ENCODE results near the gene L3MBTL2. TPM values are rescaled to one million over a fixed set of nuclear protein-coding genes. Genes with fewer than 3 reads are reported as not detected.

The L3MBTL2 gene
- total and polyA plus RNA-seq, 9 of the 15 experiments (the other 6 are each of a cell fraction or from before 2014, with no cell fraction given): 10.3 to 23.1 (median 18.6) TPM

- TF ChIP-seq RERE (CRISPR knock-in tag; IDR thresholded peaks at IDR 0.05; ENCODE audit: borderline replicate concordance) (no peak), PTTG1 (tag; IDR thresholded peaks at IDR 0.05; ENCODE audit: low read depth) (no peak), TEAD1 (CRISPR knock-in tag; IDR thresholded peaks at IDR 0.05) (no peak), ZNF274 (IDR thresholded peaks at IDR 0.05; ENCODE audit: borderline replicate concordance, low read depth, low read length) (no peak), ZNF77 (CRISPR knock-in tag; IDR thresholded peaks at IDR 0.05) (no peak), HMBOX1 (IDR thresholded peaks at IDR 0.05) (no peak), ZNF717 (CRISPR knock-in tag; IDR thresholded peaks at IDR 0.05) (no peak)
Observed at GRCh38 chr22:41237036-41237706, 32.1 kb downstream of the L3MBTL2 start (continued).

Measured in K562 (cell line).